Stimulated activated CD4-positive, alpha-beta T cell treated with anti-CD3 and anti-CD28 coated beads, TNF-alpha, amount 100 ng/mL, for 1 hour (primary cell): ENCODE data around the gene MDM4.

Experiments used
- DNase-seq, 3 donors: peaks; one replicate each; pipeline ENCODE4 v3.0.0-alpha.2; 2020; ENCODE audit warnings: low read depth in 3 of 3, low spot score in 1 of 3

The MDM4 gene

GRCh38 chr1:204491655-204492054 is 24.6 kb upstream of the MDM4 start:
- no peak for DNase-seq

DNA sequence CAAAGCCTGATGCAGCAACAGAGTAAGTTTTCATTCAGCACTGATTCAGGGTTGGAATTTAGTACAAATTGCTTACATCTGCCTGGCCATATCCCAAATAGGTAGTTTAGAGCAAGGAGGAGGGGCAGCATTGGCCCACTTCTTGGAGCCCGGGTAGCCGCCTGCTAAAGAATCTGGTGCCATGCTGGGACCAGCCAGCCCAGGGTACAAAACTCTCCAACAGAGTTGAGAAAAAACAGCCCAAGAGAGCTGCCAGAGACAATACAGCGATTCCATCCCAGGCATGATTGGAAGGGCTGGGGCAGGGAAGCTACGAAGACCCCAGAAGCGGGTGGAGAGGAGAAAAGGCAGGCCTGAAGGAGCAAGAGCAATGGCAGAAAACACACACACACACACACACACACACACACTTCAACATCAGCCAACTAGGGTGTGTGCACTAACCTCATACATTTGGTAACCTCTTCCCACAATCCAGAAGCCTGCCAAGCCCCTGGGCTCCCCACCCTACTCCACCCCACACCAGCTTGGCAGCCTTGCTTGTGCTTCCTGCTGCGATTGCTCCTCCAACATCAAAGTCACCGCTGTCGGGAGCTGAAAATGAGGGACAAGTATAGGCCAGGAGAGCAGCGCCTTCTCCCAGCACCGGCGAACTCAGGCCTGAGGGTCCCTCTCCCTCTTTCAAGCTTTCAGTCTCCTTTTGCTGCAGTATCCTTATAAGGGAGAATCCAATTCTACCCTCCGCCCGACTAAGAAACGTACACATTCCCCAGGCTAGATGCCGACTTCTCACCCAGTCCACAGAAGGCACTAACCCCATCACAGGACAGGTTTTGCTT is 22.8 kb upstream of the MDM4 start:
- DNase-seq = no peak

- peak in 1 of 3 donors; percentile 16 for DNase-seq
These were observed 22.3 kb upstream of the MDM4 start for GRCh38 chr1:204493984-204494280.

GRCh38 chr1:204494281-204495077 is 21.7 kb upstream of the MDM4 start, which contains the start of gene PIK3C2B:
PIK3C2B (minus strand) TSS chr1:204494805; CDS start chr1:204469802, 25,003 bp downstream.
- DNase-seq = peak in 2 of 3 donors; percentile 39 to 54

DNA sequence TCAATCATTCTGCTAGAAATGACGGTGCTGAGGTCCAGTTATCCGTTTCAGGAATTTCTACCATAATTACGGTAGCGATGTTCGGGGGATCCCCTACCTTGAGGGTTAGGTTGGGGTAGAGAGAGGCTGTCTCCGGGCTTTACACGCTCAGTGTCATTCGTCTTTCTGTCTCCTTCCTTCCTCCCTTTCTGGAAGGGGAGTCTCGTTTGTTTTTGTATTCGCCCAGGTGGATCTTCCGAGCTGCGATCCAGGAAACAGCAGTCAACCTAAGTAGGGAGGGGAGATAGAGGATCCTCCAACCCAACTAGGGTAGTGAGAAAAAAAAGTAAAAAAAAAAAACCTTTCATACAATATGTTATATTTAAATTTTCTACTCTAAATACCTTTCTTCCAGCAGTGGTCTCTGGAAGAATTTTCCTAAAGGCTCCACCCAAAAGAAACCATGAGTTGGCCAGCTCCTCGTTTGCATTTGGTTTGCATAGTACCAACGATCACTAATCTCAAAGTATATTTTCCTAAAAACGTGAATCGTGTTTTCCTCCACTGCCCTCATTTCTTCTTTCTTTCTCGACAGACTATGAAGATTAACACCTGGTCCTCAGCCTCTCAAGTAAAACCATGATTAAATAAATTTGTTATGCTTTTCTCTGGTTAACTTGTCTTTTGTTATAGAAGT is 21.0 kb upstream of the MDM4 start:
- no peak for DNase-seq

DNA sequence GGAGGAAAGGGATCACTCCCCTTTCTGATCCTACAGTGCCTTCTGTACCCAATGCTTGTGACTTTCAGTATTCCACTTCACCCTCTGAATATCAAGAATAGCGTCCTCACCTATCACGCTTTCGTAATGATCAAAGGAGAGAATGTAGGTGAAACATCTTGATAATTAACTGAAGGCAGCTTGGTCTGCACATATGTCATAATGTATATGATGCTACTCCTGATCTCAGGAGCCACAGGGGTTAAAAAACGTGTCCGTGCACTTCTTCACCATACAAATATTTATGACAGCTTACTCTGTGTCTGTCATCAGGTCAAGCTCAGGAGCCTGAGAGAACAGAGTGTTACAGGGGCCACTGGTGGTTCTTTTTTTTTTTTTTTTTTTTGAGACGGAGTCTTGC is 20.4 kb upstream of the MDM4 start:
- DNase-seq = no peak

GRCh38 chr1:204498981-204499380 is 17.2 kb upstream of the MDM4 start:
- no peak for DNase-seq

GRCh38 chr1:204499511-204500468 is 16.4 kb upstream of the MDM4 start:
- no peak for DNase-seq

GRCh38 chr1:204502241-204502640 is 14.0 kb upstream of the MDM4 start:
- no peak for DNase-seq

DNA sequence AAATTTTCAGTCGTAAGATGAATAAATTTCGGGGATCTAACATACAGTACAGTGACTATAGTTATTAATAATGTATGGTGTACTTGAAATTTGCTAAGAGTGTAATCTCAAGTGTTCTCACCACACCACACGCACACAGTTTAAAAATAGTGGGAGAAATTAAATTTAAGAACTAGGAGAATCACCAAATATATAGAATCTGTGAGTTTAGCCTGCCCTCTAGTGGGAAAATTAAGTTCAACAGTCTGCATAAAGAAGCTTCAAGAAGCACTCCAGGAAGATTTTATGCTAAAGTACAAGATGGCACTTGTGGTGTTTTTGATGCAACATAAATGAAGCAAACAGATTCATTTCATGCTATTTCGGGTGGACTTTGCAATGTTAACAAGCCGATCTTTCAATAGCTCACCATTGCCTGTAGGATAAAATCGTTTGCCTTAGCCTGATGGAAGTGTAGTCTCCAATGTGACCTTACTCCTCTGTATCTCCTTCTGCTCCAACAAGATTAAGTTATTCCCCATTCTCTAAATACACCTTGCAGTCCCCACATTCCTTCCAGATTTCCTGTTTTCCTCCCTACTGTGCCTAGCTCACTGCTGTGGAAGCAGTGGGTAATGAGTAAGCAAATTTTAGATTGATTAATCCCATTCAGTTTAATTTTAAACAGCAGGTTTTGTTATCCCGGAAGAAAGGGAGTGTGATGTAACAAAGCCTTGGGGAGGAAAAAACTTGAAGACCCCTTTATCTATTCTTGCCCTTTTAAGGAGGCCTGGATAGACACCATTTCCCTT is 12.9 kb upstream of the MDM4 start:
- DNase-seq = no peak

DNA sequence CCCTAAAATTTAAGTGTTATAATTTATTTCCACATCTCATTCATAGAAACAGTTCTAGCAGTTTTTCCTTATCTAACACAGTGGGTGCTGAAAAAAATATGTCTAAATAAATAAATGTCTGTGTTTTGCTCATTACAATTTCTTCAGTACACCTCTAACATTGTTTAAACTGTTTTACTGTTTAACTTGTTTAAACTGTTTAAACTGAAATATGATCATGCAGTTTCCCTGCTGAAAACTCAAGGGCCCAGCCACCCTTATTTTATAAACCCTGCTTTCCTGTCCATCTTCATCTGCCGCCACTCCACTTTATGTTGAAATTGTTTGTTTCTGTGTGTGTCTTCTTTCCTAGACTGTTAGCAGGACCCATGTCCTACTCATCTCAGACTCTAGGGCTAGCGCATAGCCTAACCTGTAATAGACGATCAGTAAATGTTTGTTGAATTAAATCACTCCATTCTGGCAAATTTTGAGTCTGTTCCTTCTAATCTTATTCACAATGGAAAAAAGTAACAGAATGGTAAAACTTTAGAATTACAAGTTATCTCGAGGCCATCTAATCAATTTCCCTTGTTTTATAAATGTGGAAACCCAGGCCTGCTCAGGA is 12.2 kb upstream of the MDM4 start:
- DNase-seq = no peak

- DNase-seq = no peak
These were observed 10.5 kb upstream of the MDM4 start for GRCh38 chr1:204505674-204506200.

DNA sequence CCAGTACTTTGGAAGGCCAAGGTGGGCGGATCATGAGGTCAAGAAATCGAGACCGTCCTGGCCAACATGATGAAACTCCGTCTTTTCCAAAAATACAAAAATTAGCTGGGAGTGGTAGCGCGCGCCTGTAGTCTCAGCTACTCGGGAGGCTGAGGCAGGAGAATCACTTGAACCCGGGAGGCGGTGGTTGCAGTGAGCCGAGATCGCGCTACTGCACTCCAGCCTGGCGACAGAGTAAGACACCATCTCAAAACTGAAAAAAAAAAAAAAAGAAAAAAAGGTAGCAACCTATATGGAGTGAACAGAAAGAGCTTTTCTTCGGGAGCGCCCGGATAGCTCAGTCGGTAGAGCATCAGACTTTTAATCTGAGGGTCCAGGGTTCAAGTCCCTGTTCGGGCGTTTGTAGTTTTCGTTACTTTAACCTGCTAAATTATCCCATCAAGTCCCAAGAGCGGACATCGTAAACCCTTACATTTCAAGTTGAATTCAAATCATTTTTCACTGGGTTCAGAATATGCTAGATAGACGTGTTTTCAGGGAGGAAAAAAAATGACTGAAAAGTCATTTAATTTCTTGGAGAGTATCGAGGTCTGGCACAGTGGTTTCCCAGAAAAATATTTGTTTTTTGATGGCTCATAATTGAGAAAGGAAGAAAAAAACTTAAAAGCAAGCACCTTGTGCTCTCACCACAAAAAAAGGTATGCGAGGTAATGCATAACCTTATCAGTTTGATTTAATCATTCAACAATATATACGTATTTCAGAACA is 9.8 kb upstream of the MDM4 start:
- DNase-seq = peak in 2 of 3 donors; percentile 55 to 57

DNA sequence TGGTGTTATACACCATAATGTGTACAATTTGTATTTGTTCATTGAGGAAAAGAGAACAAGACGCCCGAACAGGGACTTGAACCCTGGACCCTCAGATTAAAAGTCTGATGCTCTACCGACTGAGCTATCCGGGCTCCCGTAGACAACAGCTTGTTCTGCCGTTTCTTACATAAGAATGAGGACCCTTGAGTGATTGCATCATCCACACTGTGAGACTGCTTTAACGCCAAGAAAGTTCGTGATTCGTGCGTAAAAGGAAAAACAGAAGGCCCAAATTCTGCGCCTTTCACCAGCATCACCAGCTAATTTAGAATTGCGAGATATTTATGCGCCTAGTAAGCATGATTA is 9.3 kb upstream of the MDM4 start:
- DNase-seq = peak; percentile 70 to 91 (median 73)

DNA sequence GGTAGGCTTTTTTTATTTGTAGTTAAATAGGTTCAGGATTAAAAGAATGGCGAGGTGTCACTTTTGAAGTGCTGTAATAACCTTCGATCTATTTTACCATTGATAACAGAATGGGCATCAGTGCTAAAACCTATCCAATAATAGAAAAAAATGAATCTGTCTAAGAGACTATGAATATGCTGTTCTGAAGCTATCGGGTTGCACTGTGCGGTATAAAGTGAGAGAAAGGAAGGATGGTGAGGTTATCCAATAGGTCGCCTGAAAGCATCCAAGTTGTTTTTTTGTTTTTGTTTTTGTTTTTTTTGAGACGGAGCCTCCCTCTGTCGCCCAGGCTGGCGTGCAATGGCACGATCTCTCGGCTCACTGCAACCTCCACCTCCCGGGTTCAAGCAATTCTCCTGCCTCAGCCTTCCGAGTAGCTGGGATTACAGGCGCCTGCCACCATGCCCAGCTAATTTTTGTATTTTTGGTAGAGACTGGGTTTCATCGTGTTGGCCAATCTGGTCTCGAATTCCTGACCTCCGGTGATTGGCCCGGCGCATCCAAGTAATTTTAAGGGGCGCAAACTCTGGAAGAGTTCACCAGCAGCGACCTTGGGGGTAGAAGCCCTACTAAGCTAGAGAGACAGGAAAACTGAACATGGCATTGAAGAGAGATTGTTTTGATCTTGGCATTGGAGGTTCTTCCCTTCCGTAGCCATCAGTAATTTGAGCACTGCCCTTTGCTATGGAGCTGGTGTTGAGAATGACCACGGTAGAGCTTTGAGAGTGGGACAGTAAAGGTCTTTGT is 8.7 kb upstream of the MDM4 start:
- no peak for DNase-seq

GRCh38 chr1:204509186-204509635 is 7.0 kb upstream of the MDM4 start:
- no peak for DNase-seq

- DNase-seq = no peak
These were observed 4.8 kb upstream of the MDM4 start for GRCh38 chr1:204511366-204511765.
